ENCODE data around the gene ETNK1. TPM values are rescaled to one million over a fixed set of nuclear protein-coding genes. Genes with fewer than 3 reads are reported as not detected.

ETNK1 gene
- total RNA-seq, 1 donor from 2014 or later, result 93.1 TPM

DNA sequence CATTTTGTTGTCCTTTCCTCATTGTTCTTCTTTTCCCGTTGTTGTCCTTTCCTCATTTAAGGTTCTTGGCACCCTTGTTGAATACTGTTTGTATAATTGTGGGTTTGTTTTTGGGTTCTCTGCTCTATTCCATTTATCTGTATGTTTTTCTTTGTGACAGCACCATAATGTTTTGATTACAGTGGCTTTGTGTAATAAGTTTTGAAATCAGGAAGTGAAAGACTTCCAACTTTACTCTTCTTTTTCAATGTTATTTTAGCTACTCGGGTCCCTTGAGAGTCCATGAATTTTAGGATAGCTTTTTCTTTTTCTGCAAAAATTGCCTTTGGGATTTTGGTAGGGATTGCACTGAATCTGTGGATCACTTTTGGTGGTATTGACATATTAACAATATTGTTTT is 28.1 kb downstream of the ETNK1 start:
- peaks cover 52% of the 10 kb centered on the region for H3K36me3 Mint-ChIP-seq
- H3K9me3 Mint-ChIP-seq, result no peaks in the 10 kb centered on the region
- no peak for DNase-seq (ENCODE audit: extremely low spot score, unreplicated experiment)
- no peak overlapping the region for H3K4me3 Mint-ChIP-seq
- H3K27ac Mint-ChIP-seq, result no peak overlapping the region
- no peaks in the 10 kb centered on the region for H3K4me1 Mint-ChIP-seq (ENCODE audit: unreplicated experiment)
- TF ChIP-seq, protein P1, sequence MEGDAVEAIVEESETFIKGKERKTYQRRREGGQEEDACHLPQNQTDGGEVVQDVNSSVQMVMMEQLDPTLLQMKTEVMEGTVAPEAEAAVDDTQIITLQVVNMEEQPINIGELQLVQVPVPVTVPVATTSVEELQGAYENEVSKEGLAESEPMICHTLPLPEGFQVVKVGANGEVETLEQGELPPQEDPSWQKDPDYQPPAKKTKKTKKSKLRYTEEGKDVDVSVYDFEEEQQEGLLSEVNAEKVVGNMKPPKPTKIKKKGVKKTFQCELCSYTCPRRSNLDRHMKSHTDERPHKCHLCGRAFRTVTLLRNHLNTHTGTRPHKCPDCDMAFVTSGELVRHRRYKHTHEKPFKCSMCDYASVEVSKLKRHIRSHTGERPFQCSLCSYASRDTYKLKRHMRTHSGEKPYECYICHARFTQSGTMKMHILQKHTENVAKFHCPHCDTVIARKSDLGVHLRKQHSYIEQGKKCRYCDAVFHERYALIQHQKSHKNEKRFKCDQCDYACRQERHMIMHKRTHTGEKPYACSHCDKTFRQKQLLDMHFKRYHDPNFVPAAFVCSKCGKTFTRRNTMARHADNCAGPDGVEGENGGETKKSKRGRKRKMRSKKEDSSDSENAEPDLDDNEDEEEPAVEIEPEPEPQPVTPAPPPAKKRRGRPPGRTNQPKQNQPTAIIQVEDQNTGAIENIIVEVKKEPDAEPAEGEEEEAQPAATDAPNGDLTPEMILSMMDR (conservative IDR thresholded peaks at IDR 0.05), result no peak
- H3K27me3 Mint-ChIP-seq, result no peaks in the 10 kb centered on the region

- DNase-seq (ENCODE audit: extremely low spot score, unreplicated experiment), result no peak
- H3K27ac Mint-ChIP-seq, result no peak overlapping the region
- H3K36me3 Mint-ChIP-seq, result peaks cover 55% of the 10 kb centered on the region
- H3K4me1 Mint-ChIP-seq (ENCODE audit: unreplicated experiment), result no peaks in the 10 kb centered on the region
- no peaks in the 10 kb centered on the region for H3K9me3 Mint-ChIP-seq
- H3K4me3 Mint-ChIP-seq, result no peak overlapping the region
- H3K27me3 Mint-ChIP-seq, result no peaks in the 10 kb centered on the region
- TF ChIP-seq, protein P1 (conservative IDR thresholded peaks at IDR 0.05), result no peak
Measured at GRCh38 chr12:22653791-22654190, 28.8 kb downstream of the ETNK1 start.

DNA sequence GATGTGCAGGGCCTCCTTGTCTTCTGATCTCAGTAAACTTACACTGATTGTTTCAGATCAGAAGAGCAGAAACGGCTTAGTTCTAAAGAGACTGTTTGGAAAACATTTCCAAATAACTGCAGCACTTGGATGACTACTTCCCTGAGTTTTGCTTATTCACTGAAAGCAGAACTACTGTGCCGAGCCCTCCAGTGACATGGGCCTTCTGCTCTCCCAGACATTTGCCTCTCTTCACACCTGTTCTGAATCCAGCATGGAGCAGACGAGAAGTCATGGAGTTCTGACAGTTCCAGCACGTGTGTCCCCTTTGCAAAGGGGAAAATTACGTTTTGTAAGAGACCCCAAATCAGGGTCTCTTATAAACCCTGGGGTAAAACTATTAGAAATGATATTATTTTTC is 31.4 kb downstream of the ETNK1 start:
- Mint-ChIP-seq H3K27me3 (no peaks in the 10 kb centered on the region), H3K36me3 (peaks cover 51% of the 10 kb centered on the region), H3K4me1 (ENCODE audit: unreplicated experiment) (no peaks in the 10 kb centered on the region), H3K9me3 (no peaks in the 10 kb centered on the region), H3K4me3 (no peak overlapping the region), H3K27ac (peak overlapping the region; percentile 16)
- no peak for DNase-seq (ENCODE audit: extremely low spot score, unreplicated experiment)
- TF ChIP-seq, protein P1 (conservative IDR thresholded peaks at IDR 0.05), result no peak

DNA sequence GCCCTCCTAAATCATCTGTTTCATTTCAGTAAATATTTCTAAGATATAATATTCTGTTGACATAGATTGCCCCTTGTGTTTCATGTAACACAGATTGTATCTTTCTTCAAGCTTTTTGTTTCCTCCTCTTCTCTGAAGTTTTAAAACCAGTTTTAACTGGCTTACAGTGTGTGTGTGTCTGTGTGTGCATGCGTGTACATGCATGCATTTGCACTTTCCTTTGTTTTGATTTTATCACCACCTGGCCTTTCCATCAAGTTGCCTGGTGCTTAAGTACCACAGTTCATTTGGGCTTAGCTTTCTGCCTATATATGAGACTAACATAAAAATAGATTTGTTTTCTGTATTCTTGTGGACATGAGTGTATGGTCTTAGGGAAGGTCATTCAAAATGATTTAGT is 31.9 kb downstream of the ETNK1 start:
- H3K4me1 Mint-ChIP-seq (ENCODE audit: unreplicated experiment), result no peaks in the 10 kb centered on the region
- no peak overlapping the region for H3K27ac Mint-ChIP-seq
- H3K36me3 Mint-ChIP-seq, result peaks cover 51% of the 10 kb centered on the region
- H3K4me3 Mint-ChIP-seq, result no peak overlapping the region
- no peak for DNase-seq (ENCODE audit: extremely low spot score, unreplicated experiment)
- TF ChIP-seq, protein P1 (conservative IDR thresholded peaks at IDR 0.05), result no peak
- no peaks in the 10 kb centered on the region for H3K9me3 Mint-ChIP-seq
- no peaks in the 10 kb centered on the region for H3K27me3 Mint-ChIP-seq

DNA sequence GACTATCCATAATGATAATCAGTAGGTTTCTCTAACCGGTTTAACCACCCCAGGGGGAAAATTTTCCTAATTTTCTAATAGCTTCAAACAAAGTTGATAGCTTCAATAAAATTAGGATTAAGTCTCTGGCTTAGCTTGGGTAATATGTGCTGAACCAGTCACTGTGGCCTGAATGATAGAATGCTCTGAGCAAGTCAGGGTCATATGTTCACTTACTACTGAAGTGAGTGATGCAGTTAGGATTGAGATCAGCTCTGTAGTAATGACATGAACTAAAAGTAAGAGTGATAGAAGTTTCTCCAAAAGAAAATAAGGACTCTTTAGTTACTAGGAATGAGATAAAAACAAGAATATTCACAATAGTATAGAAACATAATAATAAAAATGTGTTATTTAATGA is 32.6 kb downstream of the ETNK1 start:
- TF ChIP-seq, protein P1 (conservative IDR thresholded peaks at IDR 0.05), result no peak
- H3K27ac Mint-ChIP-seq, result no peak overlapping the region
- no peaks in the 10 kb centered on the region for H3K27me3 Mint-ChIP-seq
- DNase-seq (ENCODE audit: extremely low spot score, unreplicated experiment), result no peak
- no peak overlapping the region for H3K4me3 Mint-ChIP-seq
- H3K4me1 Mint-ChIP-seq (ENCODE audit: unreplicated experiment), result no peaks in the 10 kb centered on the region
- peaks cover 46% of the 10 kb centered on the region for H3K36me3 Mint-ChIP-seq
- no peaks in the 10 kb centered on the region for H3K9me3 Mint-ChIP-seq

GRCh38 chr12:22658214-22658613 is 33.2 kb downstream of the ETNK1 start:
- Mint-ChIP-seq H3K4me1 (ENCODE audit: unreplicated experiment) (no peaks in the 10 kb centered on the region), H3K27me3 (no peaks in the 10 kb centered on the region), H3K27ac (peak overlapping the region; percentile 12), H3K36me3 (peaks cover 39% of the 10 kb centered on the region), H3K9me3 (no peaks in the 10 kb centered on the region), H3K4me3 (no peak overlapping the region)
- DNase-seq (ENCODE audit: extremely low spot score, unreplicated experiment), result no peak
- TF ChIP-seq, protein P1 (conservative IDR thresholded peaks at IDR 0.05), result no peak
